SU-DHL-6 (cell line): ENCODE data around the gene WFIKKN1.
A peak's percentile ranks its signal among the peaks of the same experiment; 100 is the strongest.

ENCODE experiments used
- H2AFZ ChIP-seq: fragments of 200-600 bp; sonication (generic); 2 replicates; pipeline ENCODE4 v1.6.1; 2014; ENCODE audit warnings: low read depth, mild to moderate bottlenecking, moderate library complexity, mixed read lengths, antibody characterized with exemption, low read length; ENCODE audit not compliant: severe bottlenecking
- H3F3A ChIP-seq: fragments of 200-600 bp; shearing (Covaris generic); 2 replicates; pipeline ENCODE4 v1.6.0; 2016; ENCODE audit warnings: antibody characterized with exemption, mild to moderate bottlenecking; ENCODE audit not compliant: insufficient read depth
- H3K27ac ChIP-seq: fragments of 200-600 bp; sonication (generic); 2 replicates; pipeline ENCODE4 v1.5.1; 2016; ENCODE audit warnings: low read depth, mild to moderate bottlenecking, low read length, moderate library complexity, mixed read lengths
- H3K27me3 ChIP-seq: fragments of 200-600 bp; sonication (generic), shearing (Covaris generic); 2 replicates; pipeline ENCODE4 v1.6.0; 2014; ENCODE audit warnings: mild to moderate bottlenecking, low read length
- H3K36me3 ChIP-seq: fragments of 200-600 bp; sonication (generic); 2 replicates; pipeline ENCODE4 v1.6.1; 2014; ENCODE audit warnings: mild to moderate bottlenecking, low read length, mixed read lengths
- H3K4me2 ChIP-seq: fragments of 300-600, 200-600 bp; shearing (Covaris generic), sonication (generic); 2 replicates; pipeline ENCODE4 v1.6.0; 2014; ENCODE audit warnings: low read length, low read depth, mild to moderate bottlenecking; ENCODE audit not compliant: poor library complexity, severe bottlenecking
- H3K4me3 ChIP-seq: fragments of 200-600 bp; sonication (generic); 2 replicates; pipeline ENCODE4 v1.5.1; 2014; ENCODE audit warnings: antibody characterized with exemption, low read length, mild to moderate bottlenecking, mixed read lengths; ENCODE audit not compliant: insufficient read depth, poor library complexity, severe bottlenecking
- H3K79me2 ChIP-seq: fragments of 200-600 bp; sonication (generic); 2 replicates; pipeline ENCODE4 v1.6.1; 2014; ENCODE audit warnings: mild to moderate bottlenecking, low read length, moderate library complexity; ENCODE audit not compliant: insufficient read depth
- H3K9ac ChIP-seq: fragments of 200-600 bp; sonication (generic); 2 replicates; pipeline ENCODE4 v1.7.0; 2014; ENCODE audit warnings: mild to moderate bottlenecking, low read length
- H3K9me2 ChIP-seq: fragments of 200-600 bp; sonication (generic); replicated peaks from 2 replicates; pipeline ENCODE4 v1.6.1; 2014; ENCODE audit warnings: low read length; ENCODE audit not compliant: insufficient read depth
- H3K9me3 ChIP-seq: fragments of 200-600 bp; sonication (generic); 2 replicates; pipeline ENCODE4 v1.6.1; 2014; ENCODE audit warnings: low read length, mixed read lengths; ENCODE audit not compliant: insufficient read depth
- H4K20me1 ChIP-seq: fragments of 200-600 bp; sonication (generic); 2 replicates; pipeline ENCODE4 v1.6.1; 2014; ENCODE audit warnings: low read depth, mild to moderate bottlenecking, antibody characterized with exemption, low read length, moderate library complexity, mixed read lengths
- EZH2phosphoT487 ChIP-seq: fragments of 200-600 bp; sonication (generic), shearing (Covaris generic); conservative IDR thresholded peaks from 2 replicates; pipeline ENCODE4 v1.6.1; 2018; ENCODE audit warnings: mild to moderate bottlenecking, antibody characterized with exemption, low read length, moderate library complexity, mixed read lengths
- TF ChIP-seq, protein P1 (sequence below): fragments of 200-600 bp; sonication (generic); IDR thresholded peaks from one replicate; pipeline ENCODE4 v1.5.1; 2017; ENCODE audit warnings: antibody characterized with exemption, mild to moderate bottlenecking, low read length, moderate library complexity; ENCODE audit not compliant: insufficient read depth, poor library complexity, severe bottlenecking

WFIKKN1 gene

DNA sequence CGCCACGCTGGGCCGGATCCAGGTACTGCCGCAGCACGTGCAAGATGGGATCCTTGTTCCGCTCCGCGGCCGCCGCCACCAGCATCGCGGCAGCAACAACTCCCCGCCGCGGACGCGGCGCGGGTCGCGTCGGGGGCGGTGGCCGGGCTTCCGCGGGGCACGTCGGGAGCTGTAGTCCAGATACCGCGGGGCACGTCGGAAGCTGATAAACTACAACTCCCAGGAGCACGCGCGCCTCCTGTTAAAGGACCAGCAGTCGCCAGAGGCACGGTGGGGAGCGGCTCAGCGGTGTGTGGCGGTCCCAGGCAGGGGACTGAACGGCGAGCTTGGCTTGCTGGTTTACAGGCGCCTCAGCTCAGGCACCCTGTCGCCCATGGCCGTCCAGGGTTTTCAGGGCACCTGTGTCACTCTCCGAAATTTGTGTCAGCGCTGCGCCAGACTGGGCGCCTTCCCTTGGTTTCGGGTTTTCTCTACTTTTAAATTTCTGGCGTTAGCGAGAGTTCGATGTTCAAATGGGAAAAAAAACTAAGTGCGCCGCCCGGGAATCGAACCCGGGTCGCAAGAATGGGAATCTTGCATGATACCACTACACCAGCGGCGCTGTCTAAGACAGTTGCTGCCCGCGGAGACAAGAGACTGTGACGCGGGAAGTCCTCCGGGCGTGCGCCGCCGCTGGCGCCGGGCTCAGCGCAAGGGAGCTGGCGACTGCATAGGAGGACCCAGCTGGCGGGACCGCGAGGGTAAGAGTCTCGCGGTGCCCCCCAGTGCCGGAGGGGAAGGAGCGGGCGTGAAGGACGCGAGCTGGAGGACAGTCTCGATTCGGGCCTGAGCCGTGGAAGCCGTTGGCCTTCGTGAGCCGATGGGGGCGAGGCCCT is 5.7 kb downstream of the WFIKKN1 start, which contains the start of gene METTL26:
Gene METTL26, minus strand, starts transcription at position 100 of the 875 bp plus-strand sequence. Its CDS starts 15 bp downstream, at position 85.
- Histone ChIP-seq H3F3A (peaks cover 17% of the 10 kb centered on the region), H3K27ac (peak within 1 kb of the TSS; percentile 72), H4K20me1 (no peaks in the 10 kb centered on the region), H3K4me2 (peak within 1 kb of the TSS; percentile 76), H3K4me3 (peak within 1 kb of the TSS; percentile 59), H2AFZ (peak within 1 kb of the TSS; percentile 82), H3K9ac (peak within 1 kb of the TSS; percentile 87), H3K9me3 (no peaks in the 10 kb centered on the region), H3K79me2 (no peaks in the 10 kb centered on the region; the same call in 1 of the 2 replicates), H3K9me2 (no peaks in the 10 kb centered on the region), H3K36me3 (no peaks in the 10 kb centered on the region), H3K27me3 (no peaks in the 10 kb centered on the region)
- TF ChIP-seq, protein P1, sequence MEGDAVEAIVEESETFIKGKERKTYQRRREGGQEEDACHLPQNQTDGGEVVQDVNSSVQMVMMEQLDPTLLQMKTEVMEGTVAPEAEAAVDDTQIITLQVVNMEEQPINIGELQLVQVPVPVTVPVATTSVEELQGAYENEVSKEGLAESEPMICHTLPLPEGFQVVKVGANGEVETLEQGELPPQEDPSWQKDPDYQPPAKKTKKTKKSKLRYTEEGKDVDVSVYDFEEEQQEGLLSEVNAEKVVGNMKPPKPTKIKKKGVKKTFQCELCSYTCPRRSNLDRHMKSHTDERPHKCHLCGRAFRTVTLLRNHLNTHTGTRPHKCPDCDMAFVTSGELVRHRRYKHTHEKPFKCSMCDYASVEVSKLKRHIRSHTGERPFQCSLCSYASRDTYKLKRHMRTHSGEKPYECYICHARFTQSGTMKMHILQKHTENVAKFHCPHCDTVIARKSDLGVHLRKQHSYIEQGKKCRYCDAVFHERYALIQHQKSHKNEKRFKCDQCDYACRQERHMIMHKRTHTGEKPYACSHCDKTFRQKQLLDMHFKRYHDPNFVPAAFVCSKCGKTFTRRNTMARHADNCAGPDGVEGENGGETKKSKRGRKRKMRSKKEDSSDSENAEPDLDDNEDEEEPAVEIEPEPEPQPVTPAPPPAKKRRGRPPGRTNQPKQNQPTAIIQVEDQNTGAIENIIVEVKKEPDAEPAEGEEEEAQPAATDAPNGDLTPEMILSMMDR: no peak
- no peak for TF ChIP-seq EZH2phosphoT487

DNA sequence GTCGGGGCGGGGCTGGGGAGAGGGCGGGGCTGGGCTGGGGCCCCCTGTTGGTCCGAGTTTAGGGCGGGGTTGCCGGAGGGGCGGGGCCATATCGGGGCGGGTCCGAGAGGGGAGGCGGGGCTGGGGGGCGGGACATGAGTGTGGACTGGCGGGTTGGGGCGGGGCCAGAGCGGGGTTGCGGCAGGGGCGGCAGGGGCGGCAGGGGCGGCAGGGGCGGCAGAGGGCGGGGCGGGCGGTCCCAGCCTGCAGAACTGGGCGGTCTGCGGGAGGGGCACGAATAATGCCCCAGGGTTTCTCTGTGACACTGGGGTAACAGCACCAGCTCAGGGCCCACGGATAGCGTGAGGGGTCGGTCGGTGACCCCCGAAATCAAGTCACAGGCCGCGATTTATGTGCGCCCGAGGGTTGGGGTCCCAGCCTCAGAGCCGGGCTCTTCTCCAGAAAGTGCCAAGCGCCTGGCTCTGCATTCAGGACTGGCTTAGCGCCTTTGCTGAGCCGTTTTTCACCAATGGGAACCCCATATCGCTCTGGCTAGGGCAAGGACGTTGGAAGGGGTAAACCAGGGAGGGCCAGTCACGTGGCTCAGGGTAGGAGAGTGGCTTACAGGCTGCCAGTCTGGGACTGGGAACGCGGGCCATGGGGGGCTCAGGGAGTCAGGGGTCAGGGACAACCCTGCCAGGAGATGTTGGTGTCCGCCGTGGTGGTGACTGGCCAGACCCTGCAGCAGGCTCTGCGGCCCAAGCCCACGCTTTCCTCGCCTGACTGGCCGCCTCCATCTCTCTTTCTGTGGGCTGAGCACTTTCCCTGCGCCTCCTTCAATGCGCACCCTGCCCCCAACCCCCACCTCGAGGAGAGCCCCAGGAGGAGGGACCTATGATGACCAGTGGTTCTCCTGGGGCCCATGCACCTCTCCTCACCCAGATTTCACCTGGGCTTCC is 6.6 kb downstream of the WFIKKN1 start:
- Histone ChIP-seq H3K27ac (peak overlapping the region; percentile 72), H3K4me3 (peak overlapping the region; percentile 59), H3K79me2 (peaks cover under 1% of the 10 kb centered on the region; the same call in 1 of the 2 replicates), H3K4me2 (peak overlapping the region; percentile 76), H3K9me2 (no peaks in the 10 kb centered on the region), H3K36me3 (no peaks in the 10 kb centered on the region), H3K27me3 (no peaks in the 10 kb centered on the region), H4K20me1 (no peaks in the 10 kb centered on the region), H3K9ac (peak overlapping the region; percentile 87), H2AFZ (peak overlapping the region; percentile 82), H3F3A (peaks cover 17% of the 10 kb centered on the region), H3K9me3 (no peaks in the 10 kb centered on the region)
- TF ChIP-seq, protein P1: no peak
- TF ChIP-seq EZH2phosphoT487: no peak

GRCh38 chr16:638034-638543 is 7.3 kb downstream of the WFIKKN1 start:
- no peak overlapping the region for H3K27ac ChIP-seq
- H2AFZ ChIP-seq: no peak overlapping the region
- H3F3A ChIP-seq: peaks cover 22% of the 10 kb centered on the region
- H3K9me3 ChIP-seq: no peaks in the 10 kb centered on the region
- no peak overlapping the region for H3K4me3 ChIP-seq
- no peaks in the 10 kb centered on the region for H3K27me3 ChIP-seq
- no peaks in the 10 kb centered on the region for H3K9me2 ChIP-seq
- H3K9ac ChIP-seq: no peak overlapping the region
- no peaks in the 10 kb centered on the region for H3K36me3 ChIP-seq
- no peak for TF ChIP-seq EZH2phosphoT487
- TF ChIP-seq, protein P1: no peak
- H4K20me1 ChIP-seq: no peaks in the 10 kb centered on the region
- no peak overlapping the region for H3K4me2 ChIP-seq
- peaks cover 8% of the 10 kb centered on the region for H3K79me2 ChIP-seq
